Dermis microvascular lymphatic vessel endothelial cell (primary cell): ENCODE measurements around the gene MED28. TPM values are rescaled to one million over a fixed set of nuclear protein-coding genes. Genes with fewer than 3 reads are reported as not detected.
A peak's percentile ranks its signal among the peaks of the same experiment; 100 is the strongest.
"Not testable (repeated sequence)": the region's sequence is repeated elsewhere in the genome, so short reads cannot be mapped to it uniquely, and the experiment has no call there.

ENCODE experiments used
- DNase-seq, 2 donors: peaks; one replicate each; pipeline versions ENCODE4 v3.0.0 to v3.0.0-alpha.2; 2010; ENCODE audit warnings: low read depth in 2 of 2
- total RNA-seq: library from RNA; depleted of rRNA; stranded (reverse); fragments of >200 nt; gene quantifications from 2 replicates; pipeline ENCODE4 v1.2.1, GENCODE V29; 2014

MED28 gene, protein sequence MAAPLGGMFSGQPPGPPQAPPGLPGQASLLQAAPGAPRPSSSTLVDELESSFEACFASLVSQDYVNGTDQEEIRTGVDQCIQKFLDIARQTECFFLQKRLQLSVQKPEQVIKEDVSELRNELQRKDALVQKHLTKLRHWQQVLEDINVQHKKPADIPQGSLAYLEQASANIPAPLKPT
- 15.8 and 27.3 TPM in 2 replicates for total RNA-seq

DNA sequence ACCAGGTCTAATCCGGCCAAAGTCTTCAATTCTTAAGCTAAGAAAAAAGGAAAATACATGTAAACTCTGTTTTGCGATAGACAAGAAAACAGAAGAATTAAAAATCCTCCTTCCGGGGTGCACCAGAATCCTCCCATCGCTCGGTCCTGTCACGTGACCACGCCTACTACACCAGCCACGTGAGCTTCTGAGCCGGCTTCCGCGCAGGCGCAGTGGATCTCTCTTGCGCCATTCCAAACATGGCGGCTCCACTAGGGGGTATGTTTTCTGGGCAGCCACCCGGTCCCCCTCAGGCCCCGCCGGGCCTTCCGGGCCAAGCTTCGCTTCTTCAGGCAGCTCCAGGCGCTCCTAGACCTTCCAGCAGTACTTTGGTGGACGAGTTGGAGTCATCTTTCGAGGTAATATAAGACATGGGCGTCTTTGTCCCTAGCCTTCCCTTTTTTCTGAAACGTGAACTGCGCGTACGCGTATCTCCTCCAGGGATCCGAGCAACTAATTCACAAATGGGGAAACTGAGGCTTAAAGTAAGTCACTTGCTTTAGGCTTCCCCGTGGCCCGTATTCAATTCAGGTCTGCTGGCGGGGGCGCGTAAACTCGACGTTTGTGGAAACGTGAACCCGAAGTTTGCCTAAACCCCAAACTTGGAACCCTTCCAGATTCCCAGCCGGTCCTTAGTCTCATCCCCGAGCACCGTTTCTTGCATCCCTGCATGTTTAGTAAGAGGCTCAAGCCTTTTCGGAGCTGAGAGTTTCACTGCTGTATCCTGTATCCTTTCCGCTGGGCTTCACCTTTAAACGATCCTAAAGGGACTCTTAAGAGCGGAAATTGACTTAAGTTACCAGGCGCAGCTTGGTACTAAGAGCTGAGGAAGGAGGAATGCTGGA lies at the start of gene MED28:
MED28 (plus strand) TSS at position 226 of the 884 bp plus-strand sequence; CDS start at position 240, 14 bp downstream.
- DNase-seq: peak; percentile 84 to 93

DNA sequence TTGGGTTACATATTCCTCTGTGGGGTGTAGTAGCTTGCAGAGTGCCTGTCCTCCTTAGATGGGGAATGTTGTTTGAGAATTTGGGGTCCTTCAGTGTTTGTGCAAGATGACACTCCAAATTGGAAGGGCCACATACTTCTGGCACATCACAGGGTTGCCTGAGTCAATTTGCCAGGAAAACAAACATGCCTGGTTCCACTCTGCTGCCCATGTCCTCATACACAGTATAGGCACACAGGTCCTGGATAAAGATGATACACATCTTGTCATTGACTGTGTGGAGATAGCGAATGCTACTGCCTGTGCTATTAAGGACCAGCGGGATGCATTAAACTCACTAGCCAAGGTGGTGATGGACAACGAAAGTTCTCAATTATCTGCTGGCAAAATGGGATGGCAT lies 48.6 kb upstream of the MED28 start:
- no peak for DNase-seq

DNA sequence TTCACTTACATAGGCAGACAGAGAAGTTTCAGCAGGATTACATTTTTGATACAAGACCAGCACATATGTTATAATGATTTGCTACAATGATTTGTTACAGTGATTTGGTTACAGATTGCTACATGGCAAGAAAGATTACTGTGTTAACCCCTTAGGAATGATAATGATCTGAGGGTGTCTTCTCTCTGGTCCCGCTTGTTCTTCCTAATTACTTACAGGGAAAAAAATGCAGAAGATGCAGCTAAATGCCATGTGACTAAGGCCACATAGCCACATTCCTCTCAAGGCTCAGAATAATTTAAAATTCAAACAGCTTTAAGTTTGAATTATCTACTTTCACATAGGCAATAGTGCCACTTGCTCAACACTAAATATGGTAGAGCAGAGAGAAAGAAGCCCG lies 47.2 kb upstream of the MED28 start:
- no peak for DNase-seq

DNA sequence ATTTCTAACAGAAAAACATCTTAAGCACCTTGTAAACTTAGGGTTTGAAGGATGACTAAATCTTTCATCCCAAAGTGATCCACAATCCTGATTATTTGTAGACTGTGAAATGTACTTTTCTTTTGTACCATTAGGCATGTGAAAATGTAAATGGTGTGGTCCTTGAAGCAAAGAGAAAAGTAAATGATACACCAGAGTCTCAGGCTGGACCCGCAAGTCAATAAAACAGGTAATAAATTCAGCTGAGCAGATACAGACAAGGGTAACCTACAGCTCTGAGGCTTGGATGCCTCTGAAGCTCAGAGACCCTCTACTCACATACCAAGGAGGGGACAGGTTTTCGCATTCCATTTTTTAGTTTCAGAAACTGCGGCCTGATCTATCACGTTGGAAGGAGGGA lies 40.2 kb upstream of the MED28 start:
- no peak for DNase-seq

DNA sequence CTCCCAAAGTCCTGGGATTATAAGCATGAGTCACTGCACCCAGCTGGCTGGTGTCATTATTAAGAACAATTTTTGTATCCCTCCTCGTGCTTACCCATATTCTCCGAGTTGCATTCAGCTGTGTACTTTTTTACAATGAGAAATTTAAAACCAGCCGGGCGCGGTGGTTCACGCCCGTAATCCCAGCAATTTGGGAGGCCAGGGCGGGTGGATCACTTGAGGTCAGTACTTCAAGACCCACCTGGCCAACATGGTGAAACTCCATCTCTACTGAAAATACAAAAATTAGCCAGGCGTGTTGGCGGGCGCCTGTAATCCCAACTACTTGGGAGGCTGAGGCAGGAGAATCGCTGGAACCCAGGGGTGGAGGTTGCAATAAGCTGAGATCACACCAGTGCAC lies 39.3 kb upstream of the MED28 start:
- not testable (repeated sequence) for DNase-seq

DNA sequence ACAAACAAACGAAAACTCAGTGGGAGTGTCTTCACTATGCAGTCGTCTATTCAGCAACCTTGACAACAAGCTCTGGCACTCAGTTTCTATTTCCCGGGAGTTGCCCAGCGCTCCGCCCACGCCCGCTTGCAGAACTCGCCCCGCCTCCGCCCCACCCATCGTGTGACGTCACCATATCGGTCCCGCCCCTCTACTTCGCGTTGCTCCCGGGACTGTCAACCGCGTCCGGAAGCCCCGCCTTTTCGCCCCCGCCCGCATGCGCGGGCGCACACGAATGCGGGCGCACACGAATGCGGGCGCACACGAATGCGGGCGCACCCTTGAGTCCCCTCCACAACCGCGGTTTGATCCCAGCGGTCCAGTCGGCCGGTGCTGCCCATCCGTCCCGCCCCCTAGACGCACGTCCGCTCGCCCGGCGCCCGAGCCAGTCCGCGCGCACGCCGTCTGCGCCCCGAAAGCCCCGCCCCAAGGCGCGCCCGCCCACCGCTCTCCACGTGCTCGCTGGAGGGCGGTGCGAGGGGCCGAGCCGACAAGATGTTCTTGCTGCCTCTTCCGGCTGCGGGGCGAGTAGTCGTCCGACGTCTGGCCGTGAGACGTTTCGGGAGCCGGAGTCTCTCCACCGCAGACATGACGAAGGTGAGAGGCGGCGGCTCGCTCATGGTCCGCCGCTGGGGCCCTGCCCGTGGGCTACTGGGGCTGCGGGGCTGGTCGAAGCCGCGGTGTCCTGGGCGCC lies 37.3 kb upstream of the MED28 start, which contains the start of gene LAP3:
LAP3 (plus strand) TSS at position 267 of the 733 bp plus-strand sequence; CDS start at position 535, 268 bp downstream.
- peak; percentile 83 to 96 for DNase-seq

DNA sequence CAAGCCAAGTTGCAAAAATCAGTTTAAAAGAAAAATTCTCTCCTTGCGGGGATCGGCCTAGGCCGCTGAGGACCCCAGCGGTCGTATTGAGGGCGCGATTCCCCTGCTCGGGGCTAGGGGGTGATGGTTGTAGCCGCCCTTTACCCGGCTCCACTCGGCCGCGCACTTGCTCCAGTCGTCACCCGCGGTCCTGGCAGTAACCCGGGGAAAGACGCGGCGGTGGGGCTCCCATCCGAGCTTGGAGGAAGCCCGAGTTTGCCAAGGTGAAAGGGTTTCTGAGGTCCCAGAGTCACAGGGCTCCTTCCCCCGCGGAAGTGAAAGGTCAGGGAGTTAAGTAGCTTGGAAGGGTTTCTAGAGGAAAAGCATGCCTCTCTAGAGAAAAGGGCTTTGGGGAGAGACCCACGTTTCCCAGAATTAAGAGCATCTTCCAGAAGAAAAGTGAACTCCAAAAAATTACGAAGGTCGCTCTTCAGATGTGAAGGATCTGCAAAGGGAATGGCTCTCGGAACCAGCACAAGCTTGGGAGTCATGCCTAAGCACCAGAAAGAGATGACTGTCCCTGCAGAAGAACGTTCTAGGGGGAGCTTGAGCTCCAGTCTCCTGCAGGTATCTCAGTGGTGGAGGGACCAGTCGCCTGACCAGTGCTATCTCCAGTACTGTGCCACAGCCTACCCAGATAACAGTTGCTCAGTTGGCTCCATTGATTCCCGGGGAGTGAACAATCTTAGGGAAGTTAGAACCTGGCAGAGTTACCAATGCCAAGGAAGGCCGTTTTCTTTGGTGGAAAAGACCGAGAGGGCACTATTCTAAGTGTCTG lies 36.6 kb upstream of the MED28 start:
- peak in 1 of 2 donors; percentile 10 for DNase-seq

DNA sequence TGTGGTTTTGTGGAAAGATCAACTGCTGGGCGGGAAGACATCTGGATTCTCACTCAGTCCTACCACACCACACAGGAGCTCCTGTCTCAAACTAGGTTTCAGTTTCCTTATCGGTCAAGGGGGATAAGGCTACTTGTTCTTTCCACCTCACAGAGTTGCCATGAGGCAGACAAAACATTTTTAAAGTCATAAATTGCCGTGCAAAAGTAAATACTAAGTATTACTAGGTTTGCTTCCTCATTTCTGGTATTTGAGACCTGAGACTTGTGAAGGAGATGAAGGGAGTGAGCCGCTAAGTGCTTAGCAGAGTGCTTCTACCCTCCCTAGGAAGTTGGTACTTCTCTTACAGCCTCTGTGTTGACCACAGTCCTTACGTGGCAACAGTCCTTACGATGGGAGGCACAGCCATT lies 36.0 kb upstream of the MED28 start:
- no peak for DNase-seq

DNA sequence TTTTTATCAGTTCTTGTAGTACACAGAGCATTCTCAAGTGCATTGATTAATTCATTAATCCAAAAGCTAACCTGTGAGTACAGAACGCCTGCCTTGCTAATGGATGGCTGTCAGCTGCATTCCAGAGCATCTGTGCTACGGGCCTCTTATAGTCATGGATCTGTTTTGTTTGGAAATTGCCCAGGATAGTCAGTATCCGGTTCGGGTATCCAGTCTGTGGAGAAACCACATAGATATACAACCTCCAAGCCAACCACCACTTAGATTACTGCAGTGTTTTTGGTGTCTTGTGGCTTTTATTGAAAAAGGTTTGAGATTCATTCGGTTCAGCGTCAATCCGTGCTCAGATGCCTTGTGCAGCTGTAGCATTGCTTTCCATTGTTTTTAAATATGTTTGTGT lies 33.5 kb upstream of the MED28 start:
- peak; percentile 55 to 80 for DNase-seq

DNA sequence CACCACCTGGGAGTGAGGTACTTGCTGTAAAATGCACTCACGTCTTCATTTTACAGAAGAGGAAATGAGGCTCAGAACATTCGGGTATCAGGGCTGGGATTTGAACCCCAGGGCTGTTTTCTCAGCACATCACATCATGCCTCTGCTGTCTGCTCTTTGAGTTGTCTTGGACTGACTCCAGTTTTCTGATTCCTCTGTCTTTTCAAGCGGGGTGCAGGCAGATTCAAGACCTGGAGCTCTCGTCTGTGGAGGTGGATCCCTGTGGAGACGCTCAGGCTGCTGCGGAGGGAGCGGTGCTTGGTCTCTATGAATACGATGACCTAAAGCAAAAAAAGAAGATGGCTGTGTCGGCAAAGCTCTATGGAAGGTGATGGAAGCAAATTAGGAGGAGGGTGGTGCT lies 31.2 kb upstream of the MED28 start:
- DNase-seq: no peak

DNA sequence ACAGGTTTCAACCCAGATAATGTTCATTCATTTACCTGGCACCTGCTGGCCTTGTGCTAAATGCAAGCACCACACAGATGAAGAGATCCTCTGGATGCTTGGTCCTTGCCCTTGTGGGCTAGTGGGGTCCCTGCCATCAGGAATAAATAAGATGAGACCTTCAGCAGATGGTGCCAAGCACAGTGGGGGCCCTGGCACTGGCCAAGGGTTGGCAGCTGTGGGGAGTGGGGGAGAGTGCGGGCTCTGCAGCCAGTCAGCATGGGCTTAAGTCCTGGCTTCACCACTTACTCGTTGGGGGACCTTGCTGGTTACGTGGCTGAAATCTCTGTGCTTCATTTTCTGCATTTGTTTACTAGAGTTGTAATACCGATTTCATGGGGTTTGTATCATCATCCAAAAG lies 30.5 kb upstream of the MED28 start:
- no peak for DNase-seq

DNA sequence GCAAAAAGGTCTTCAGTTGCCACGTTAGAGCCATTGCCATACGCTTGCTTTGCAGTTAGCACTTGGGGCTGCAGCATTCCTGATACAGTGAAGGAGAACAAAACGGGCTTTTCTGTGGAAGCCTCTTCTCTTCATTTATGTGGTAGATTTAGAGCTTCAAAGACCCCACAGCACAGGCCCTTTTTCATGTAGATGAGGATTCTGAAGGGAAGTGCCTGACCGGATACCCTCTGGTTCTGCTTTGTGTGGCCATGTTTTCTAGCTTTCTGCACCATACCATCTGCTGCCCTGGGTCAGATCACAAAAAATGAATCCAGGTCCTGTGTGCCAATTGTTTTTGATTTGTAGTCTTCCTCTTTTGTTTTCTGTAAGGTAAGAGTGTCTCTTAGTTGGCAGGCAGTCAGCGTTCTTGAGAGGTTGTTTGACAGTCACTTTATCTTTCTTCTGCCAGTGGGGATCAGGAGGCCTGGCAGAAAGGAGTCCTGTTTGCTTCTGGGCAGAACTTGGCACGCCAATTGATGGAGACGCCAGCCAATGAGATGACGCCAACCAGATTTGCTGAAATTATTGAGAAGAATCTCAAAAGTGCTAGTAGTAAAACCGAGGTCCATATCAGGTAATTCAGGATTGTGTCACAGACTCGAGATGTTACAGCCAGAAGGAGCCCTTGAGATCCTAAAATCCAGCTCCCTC lies 29.8 kb upstream of the MED28 start:
- no peak for DNase-seq

DNA sequence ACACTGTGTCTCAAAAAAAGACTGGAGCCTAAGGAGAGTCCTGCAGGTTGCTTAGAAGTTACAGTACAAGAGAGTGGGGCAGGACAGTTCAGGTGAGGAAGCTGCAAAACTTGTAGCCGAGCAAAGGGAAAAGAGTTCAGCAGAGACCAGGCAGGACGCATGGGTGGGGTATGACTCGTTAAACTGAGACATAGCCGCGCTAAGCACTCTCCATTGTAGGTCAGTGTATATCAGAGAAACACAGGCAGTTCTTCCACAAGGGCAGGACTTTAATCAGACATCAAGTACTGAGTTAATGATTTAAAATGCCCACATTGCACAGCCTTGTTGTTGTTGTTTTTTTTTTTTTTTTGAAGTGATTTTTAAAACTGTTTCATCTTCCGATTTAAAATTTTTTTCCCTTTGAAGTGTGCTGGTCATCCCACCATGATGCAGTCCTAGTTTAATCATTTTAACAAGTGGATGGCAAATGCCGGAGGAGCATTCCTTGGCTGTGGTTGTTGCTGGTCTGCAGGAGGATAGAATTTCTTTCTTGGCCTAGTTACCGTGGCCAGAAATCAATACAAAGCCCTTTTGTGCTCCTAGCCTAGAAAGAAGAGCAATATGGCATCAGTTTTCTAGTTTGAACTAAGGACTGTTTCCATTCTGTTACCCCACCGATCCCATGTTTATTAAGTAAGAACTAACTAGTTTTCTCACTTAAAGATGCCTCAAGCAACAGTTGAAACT lies 27.2 kb upstream of the MED28 start:
- no peak for DNase-seq

DNA sequence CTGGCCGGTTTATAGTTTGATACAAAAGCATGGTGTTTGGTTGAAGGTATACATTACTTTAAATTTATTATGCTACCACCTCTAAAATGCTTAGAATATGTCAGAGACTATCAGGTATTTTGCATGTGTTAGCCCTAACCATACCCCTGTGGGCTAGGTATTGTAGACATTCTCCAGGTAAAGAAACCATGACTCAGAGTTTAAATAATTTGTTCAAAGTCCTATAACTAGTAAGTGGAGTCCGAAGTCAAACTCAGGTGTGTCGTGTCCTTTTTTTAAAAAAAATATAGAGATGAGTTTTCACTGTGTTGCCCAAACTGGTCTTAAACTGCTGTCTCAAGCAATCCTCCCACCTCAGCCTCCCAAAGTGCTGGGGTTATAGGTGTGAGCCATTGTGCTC lies 25.1 kb upstream of the MED28 start:
- DNase-seq: no peak

DNA sequence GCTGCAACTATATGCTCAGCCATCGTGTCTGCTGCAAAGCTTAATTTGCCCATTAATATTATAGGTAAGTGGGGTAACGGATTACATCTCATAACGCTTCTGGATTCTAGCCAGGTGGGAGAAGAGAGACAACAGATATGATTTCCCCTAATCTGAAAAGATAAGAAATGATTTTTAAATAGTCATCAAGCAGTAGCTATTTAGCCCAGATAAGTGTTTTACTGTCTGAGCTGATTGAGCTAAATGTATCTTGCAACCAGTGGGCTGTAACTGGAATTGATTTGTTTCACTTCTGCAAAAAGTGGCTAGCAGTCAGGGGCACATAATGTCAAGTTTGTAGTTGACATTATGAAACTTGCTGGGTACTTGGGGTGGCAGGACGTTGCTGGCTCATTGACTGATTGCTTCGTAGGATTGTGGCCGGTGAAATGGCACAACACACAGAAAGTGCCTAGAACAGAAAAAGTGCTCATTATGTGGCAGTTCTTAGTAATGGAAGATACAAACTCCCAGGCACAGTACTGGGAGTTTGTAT lies 18.9 kb upstream of the MED28 start:
- DNase-seq: no peak

DNA sequence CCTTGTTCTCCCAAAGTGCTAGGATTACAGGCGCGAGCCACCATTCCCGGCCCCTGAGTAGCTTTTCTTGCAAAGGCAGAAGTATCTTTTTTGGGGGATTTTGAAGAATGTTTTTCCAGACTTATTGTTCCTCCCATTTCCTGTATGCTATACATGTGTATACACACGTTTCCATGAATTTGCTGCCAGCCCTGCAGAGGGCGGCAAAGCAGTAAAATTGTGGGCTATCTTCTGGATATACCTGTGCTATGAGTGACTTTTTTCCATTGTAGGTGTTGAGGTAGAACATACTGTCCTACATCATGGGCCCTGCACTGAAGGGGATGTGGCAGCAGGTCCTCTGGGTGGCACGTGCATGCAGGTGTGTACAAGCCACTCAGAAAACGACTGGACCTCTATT lies 16.9 kb upstream of the MED28 start:
- peak; percentile 34 to 61 for DNase-seq

DNA sequence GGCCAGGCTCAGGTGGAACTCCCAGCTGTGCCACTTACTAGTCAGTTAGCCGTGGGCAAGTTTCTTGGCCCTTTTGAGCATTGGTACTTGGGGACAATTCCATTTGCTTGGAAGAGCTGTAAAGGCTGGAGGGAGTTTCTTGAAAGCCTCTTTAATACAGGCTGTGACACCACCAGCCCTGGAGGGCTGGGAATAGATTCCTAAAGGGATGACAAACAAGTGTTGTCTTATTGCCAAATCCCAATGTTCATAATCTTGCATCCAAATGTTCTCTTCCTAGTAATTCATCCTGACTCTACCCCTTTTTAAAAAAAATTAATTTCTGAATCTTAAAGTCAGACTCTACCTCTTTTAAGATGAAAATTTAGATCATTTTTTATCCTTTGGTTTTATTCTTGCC lies 14.6 kb upstream of the MED28 start:
- no peak for DNase-seq

DNA sequence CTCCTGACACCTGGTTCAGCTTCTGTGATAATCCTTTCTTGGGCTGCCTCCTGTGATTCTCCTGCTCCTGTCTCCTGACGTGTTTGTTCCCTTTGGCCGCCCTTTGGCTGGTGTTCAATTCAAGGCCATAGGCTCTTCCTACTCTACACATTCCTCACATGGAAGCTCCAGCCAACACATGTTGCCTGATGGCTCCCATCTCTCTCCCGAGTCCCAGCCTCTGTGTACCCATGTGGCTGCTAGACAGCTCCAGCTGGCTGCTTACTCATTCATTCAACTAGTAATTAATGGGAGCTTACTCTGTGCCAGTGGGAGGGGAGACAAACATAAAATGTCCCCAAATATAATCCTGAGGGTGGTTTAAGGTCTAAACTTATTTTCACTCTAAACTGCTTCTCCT lies 9.2 kb upstream of the MED28 start:
- DNase-seq: no peak

DNA sequence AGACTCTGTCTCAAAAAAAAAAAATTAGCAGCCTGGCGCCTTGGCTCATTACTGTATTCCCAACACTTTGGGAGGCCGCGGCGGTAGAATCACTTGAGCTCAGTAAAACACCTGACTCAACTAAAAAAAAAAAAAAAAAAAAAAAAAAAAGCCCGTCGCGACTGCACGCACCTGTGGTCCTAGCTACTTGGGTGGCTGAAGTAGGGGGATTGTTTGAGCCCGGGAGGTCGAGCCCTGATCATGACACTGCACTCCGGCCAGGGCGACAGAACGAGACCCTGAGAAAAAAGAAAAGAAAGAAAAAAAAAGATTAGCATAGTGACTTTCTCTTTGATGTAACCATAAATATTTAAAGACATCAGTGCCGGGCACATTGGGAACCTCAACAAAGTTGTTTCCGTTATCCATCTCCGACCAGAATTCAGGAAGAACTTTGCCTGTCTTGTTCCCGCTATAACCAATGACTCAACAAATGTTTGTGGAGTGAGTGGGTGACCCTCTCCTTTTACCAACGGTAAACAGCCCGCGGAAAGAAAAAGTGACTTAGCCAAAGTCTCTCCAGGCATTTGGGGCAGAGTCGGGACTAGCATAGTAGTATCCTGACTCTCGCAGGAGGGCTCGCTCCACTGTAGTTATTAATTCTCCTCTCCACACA lies 553 bp upstream of the MED28 start:
- DNase-seq: peak in 1 of 2 donors; percentile 63
